Measurements from ENCODE around the gene HSPA12B.

The HSPA12B gene

GRCh38 chr20:3706774-3707507, 25.5 kb upstream of the HSPA12B start:
- TF ChIP-seq TCF12 (IDR thresholded peaks at IDR 0.05; ENCODE audit: low read depth) (no peak), RAD21 (IDR thresholded peaks at IDR 0.05; ENCODE audit: low read depth) (0 out of 2 replicates have a peak, but pooled peaks have one; percentile 1)

- TF ChIP-seq NFIC (IDR thresholded peaks at IDR 0.05) (no peak), CEBPB (IDR thresholded peaks at IDR 0.05) (no peak), ZBTB7A (IDR thresholded peaks at IDR 0.05; ENCODE audit: low read depth) (no peak), EGR1 (IDR thresholded peaks at IDR 0.05) (no peak), CREB1 (IDR thresholded peaks at IDR 0.05; ENCODE audit: low read depth) (no peak), RAD21 (IDR thresholded peaks at IDR 0.05; ENCODE audit: low read depth) (no peak), REST (IDR thresholded peaks at IDR 0.05; ENCODE audit: low read depth) (no peak)
These were observed 25.0 kb upstream of the HSPA12B start for GRCh38 chr20:3707508-3707899.

GRCh38 chr20:3710011-3710466, 22.4 kb upstream of the HSPA12B start:
- no peak for TF ChIP-seq NFIC (IDR thresholded peaks at IDR 0.05)
- no peak for TF ChIP-seq MAX (IDR thresholded peaks at IDR 0.05)
- TF ChIP-seq USF1 (IDR thresholded peaks at IDR 0.05) = no peak
- no peak for TF ChIP-seq TAF1 (IDR thresholded peaks at IDR 0.05; ENCODE audit: low read depth)
- TF ChIP-seq CEBPB (IDR thresholded peaks at IDR 0.05) = no peak
- TF ChIP-seq TCF12 (IDR thresholded peaks at IDR 0.05; ENCODE audit: low read depth) = no peak
- TF ChIP-seq EP300 (IDR thresholded peaks at IDR 0.05; ENCODE audit: borderline replicate concordance) = no peak
- TF ChIP-seq YY1 (IDR thresholded peaks at IDR 0.05; ENCODE audit: low read depth) = no peak
- TF ChIP-seq ZBTB7A (IDR thresholded peaks at IDR 0.05; ENCODE audit: low read depth) = no peak
- no peak for TF ChIP-seq CREB1 (IDR thresholded peaks at IDR 0.05; ENCODE audit: low read depth)
- no peak for TF ChIP-seq FOXM1 (IDR thresholded peaks at IDR 0.05; ENCODE audit: borderline replicate concordance, low read depth)
- no peak for TF ChIP-seq EGR1 (IDR thresholded peaks at IDR 0.05)
- TF ChIP-seq REST (IDR thresholded peaks at IDR 0.05; ENCODE audit: low read depth) = no peak
- no peak for TF ChIP-seq TEAD4 (IDR thresholded peaks at IDR 0.05)
- no peak for TF ChIP-seq RAD21 (IDR thresholded peaks at IDR 0.05; ENCODE audit: low read depth)

- TF ChIP-seq NFIC (IDR thresholded peaks at IDR 0.05) (peak; percentile 13; the same call in 1 of the 2 replicates), TAF1 (IDR thresholded peaks at IDR 0.05; ENCODE audit: low read depth) (no peak), MAX (IDR thresholded peaks at IDR 0.05) (no peak), EP300 (IDR thresholded peaks at IDR 0.05; ENCODE audit: borderline replicate concordance) (no peak), YY1 (IDR thresholded peaks at IDR 0.05; ENCODE audit: low read depth) (no peak), EGR1 (IDR thresholded peaks at IDR 0.05) (no peak), USF1 (IDR thresholded peaks at IDR 0.05) (no peak), CEBPB (IDR thresholded peaks at IDR 0.05) (no peak), RAD21 (IDR thresholded peaks at IDR 0.05; ENCODE audit: low read depth) (peak; percentile 94), TEAD4 (IDR thresholded peaks at IDR 0.05) (no peak), CREB1 (IDR thresholded peaks at IDR 0.05; ENCODE audit: low read depth) (no peak), TCF12 (IDR thresholded peaks at IDR 0.05; ENCODE audit: low read depth) (no peak), FOXM1 (IDR thresholded peaks at IDR 0.05; ENCODE audit: borderline replicate concordance, low read depth) (no peak), ZBTB7A (IDR thresholded peaks at IDR 0.05; ENCODE audit: low read depth) (no peak; the same call in 1 of the 2 replicates)
These were observed 21.6 kb upstream of the HSPA12B start for GRCh38 chr20:3710703-3711483.

GRCh38 chr20:3711484-3711941, 21.0 kb upstream of the HSPA12B start:
- TF ChIP-seq CEBPB (IDR thresholded peaks at IDR 0.05) (no peak), EGR1 (IDR thresholded peaks at IDR 0.05) (no peak), REST (IDR thresholded peaks at IDR 0.05; ENCODE audit: low read depth) (peak; percentile 52; the same call in 1 of the 2 replicates)
